Astrocyte of the spinal cord (primary cell): ENCODE measurements around the gene KDM7A.

Experiments
- DNase-seq: peaks from one replicate; pipeline ENCODE4 v3.0.0; 2011; ENCODE audit warnings: low read depth, low spot score
- H3K4me3 ChIP-seq: 2 replicates; pipeline ENCODE4 v1.5.1; 2011; ENCODE audit warnings: low read depth, mild to moderate bottlenecking, low read length, moderate library complexity
- in situ Hi-C: cut with HindIII; loops from 2 replicates; pipeline ENCODE4 v1.10.0; 2017; ENCODE audit warnings: low sequenced_read_pairs
- TF ChIP-seq, protein P1 (sequence below): IDR thresholded peaks from 2 replicates; pipeline ENCODE4 v1.5.1; 2012; ENCODE audit warnings: low read depth, mild to moderate bottlenecking, low read length, inconsistent platforms

Gene KDM7A

DNA sequence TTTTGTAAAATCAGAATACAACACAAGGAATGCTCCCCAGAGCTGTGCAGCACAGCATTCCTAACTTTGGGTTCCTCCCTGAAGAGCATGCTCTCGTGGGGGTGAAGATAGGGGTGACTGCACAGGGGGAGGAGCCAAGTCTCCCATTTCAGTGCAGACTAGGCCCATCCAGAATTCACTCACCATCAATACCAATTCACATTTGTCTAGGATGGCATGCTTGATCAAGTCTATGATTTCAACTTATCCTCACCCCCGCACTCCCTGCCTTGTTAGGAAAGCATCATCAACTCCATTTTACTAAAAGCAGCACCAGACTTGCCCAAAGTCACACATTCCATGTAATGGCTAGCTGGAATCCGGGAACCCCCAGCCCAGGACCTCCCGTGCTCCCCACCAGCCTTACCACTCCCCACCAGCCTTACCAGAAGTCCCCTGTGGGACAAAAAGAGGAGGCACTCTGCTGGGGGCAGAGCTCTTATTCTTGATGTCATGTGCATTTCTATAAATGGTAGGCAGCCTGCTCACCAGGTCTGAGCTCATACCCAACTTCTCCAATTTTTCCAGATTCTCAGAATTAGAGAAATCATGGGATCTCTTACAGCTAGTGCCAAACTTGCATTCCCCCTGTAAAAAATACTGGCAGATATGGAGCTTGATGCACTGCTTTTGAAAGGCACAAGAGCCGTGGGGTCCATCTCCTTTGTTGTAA is 120.2 kb downstream of the KDM7A start:
- no peak for DNase-seq
- TF ChIP-seq, protein P1, sequence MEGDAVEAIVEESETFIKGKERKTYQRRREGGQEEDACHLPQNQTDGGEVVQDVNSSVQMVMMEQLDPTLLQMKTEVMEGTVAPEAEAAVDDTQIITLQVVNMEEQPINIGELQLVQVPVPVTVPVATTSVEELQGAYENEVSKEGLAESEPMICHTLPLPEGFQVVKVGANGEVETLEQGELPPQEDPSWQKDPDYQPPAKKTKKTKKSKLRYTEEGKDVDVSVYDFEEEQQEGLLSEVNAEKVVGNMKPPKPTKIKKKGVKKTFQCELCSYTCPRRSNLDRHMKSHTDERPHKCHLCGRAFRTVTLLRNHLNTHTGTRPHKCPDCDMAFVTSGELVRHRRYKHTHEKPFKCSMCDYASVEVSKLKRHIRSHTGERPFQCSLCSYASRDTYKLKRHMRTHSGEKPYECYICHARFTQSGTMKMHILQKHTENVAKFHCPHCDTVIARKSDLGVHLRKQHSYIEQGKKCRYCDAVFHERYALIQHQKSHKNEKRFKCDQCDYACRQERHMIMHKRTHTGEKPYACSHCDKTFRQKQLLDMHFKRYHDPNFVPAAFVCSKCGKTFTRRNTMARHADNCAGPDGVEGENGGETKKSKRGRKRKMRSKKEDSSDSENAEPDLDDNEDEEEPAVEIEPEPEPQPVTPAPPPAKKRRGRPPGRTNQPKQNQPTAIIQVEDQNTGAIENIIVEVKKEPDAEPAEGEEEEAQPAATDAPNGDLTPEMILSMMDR: no peak
- H3K4me3 ChIP-seq: no peak overlapping the region
- in situ Hi-C loops: no loop called here

DNA sequence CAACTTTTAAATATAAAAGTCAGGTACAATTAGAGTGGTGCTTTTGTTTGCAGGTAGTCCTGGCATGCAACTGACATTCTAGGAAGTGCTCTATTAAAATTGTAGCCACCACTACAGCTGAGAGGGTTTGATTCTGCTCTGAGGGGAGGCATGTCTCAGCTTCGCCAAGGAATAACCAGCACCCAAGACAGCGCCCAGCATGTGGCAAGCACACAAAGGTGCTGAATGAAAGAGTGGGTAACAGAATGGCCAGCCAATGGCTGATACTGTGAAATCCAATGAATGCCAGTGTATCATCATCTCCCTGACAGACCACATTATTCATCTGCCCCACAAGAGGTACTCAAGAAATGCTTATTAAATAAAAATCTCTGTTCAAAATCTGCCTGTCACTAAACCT is 121.0 kb downstream of the KDM7A start:
- in situ Hi-C loops: no loop called here

DNA sequence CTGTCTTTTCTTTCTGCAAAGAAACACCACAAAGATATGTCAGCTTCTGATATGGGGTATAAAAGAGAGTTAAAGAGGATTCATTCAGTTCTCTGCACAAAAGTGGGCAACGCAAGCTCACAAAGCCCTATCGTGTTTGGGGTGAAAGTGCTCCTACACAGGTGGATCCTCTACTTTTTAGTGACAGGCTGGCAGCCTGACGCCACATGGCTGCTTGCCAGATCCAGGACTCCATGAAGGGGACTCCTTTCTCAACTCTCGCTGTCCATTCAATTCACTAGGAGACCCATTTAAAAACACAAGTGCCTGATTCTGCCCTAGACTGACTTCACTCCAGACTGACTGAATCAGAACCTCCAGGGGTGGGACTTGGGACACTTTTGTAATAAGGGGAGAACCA is 122.0 kb downstream of the KDM7A start:
- TF ChIP-seq, protein P1: no peak
- DNase-seq: no peak
- no peak overlapping the region for H3K4me3 ChIP-seq
- in situ Hi-C loops: no loop called here

More for the DNA sequence above, 121.0 kb downstream of the KDM7A start:
- H3K4me3 ChIP-seq: no peak overlapping the region
- TF ChIP-seq, protein P1: no peak
- no peak for DNase-seq

DNA sequence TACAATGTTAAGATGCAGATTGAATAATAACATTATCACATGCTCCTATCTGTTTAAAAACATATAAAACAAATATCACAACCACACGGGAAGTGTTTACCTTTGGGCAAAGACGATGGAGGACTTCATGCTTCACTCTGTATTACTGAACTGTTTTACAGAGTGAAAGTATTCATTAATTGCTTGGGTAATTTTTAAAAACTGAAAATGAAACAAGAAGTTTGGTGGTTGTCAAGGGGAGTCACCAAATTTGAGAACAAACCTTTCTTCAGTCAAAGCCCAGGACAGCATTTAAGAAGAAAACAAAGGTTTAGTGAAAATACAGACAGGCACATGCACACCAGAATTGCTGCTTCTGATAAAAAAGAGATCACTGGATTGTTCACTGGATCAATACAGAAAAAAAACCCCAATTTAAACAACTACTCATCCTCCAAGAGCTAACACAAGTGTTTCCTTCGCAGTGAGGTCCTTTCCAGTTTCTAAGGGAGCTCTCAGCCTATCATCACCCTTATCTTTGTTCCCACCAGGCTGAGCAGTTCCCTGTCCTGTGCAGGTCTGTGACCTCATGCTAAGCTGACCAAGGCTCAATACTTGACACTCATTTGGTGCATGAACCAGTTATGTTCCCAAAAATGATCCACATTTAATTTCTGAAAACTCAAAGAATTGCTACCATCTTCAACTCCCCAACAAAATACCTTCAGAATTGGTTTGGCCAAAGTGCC is 122.8 kb downstream of the KDM7A start:
- in situ Hi-C loops: no loop called here
- no peak for DNase-seq
- TF ChIP-seq, protein P1: no peak
- H3K4me3 ChIP-seq: no peak overlapping the region

DNA sequence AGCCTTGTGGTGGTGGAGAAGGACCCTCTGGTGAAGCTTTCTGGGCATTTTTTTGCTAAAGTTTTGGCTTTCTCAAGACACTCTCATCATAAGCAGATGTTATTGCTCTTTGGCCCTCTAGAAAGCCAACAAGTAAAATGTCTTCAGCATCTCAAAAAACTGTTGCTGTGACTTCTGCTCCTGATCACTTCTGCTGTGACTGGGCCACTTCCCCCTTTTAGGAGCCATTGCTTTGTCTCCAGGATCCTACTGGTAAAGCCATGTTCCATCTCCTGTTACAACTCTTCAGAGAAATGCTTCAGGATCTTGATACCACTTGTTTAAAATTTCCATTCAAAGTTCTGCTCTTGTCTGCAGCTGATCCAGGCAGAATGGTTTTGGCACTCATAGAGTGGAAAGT is 125.0 kb downstream of the KDM7A start:
- in situ Hi-C loops: no loop called here
- TF ChIP-seq, protein P1: no peak
- H3K4me3 ChIP-seq: no peak overlapping the region
- no peak for DNase-seq

DNA sequence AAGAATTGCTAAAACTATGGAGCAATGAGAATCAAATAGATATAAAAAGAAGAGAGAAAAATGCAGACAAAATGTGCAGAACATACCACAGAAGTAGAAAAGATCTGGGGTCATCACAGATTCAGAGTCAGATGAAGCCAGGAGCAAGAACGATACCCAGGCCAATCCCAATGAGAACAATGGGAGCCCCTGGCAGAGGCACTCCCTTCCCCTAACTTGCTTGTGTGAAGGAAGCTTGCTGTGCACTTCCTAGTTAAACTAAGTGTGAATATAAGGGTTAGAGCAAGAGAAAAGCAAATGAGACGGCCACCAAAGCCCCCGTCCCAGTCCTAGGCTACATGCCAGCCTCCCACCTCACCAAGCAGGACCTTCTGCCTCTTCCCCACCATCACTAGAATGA is 126.7 kb downstream of the KDM7A start:
- no peak overlapping the region for H3K4me3 ChIP-seq
- in situ Hi-C loops: no loop called here
- DNase-seq: no peak
- TF ChIP-seq, protein P1: no peak
